Central memory CD8-positive, alpha-beta T cell (primary cell): Measurements from ENCODE around the gene CYTH4.

Source experiments
- ATAC-seq: fragments of 150-1000 bp; cut with Tn5 transposase; replicated peaks from 2 replicates; pipeline ENCODE4 v1.10.0; 2022; ENCODE audit warnings: mild to moderate bottlenecking, moderate FRiP score, moderate number of reproducible peaks; ENCODE audit not compliant: poor library complexity, severe bottlenecking; ENCODE audit errors: extremely low read depth
- DNase-seq, 2 donors: peaks; one replicate each; pipeline ENCODE4 v3.0.0; 2021; ENCODE audit warnings: low spot score in 2 of 2
- H3K27ac Mint-ChIP-seq: one replicate; pipeline ENCODE4 v1.8.0; 2022; ENCODE audit warnings: low read depth, mild to moderate bottlenecking, moderate library complexity, mixed read lengths
- H3K27me3 Mint-ChIP-seq: one replicate; pipeline ENCODE4 v1.8.0; 2022; ENCODE audit warnings: mixed read lengths
- H3K36me3 Mint-ChIP-seq: one replicate; pipeline ENCODE4 v1.8.0; 2022; ENCODE audit warnings: mild to moderate bottlenecking, moderate library complexity, mixed read lengths; ENCODE audit not compliant: insufficient read depth
- H3K4me1 Mint-ChIP-seq: one replicate; pipeline ENCODE4 v1.8.0; 2022; ENCODE audit warnings: mixed read lengths
- H3K4me3 Mint-ChIP-seq: one replicate; pipeline ENCODE4 v1.8.0; 2022; ENCODE audit warnings: mild to moderate bottlenecking, moderate library complexity, mixed read lengths
- H3K9me3 Mint-ChIP-seq: one replicate; pipeline ENCODE4 v1.8.0; 2022; ENCODE audit warnings: mixed read lengths

Gene CYTH4

GRCh38 chr22:37255558-37256006 lies 26.7 kb upstream of the CYTH4 start:
- peaks cover 10% of the 10 kb centered on the region for H3K27me3 Mint-ChIP-seq
- DNase-seq: no peak
- peaks cover under 1% of the 10 kb centered on the region for H3K4me1 Mint-ChIP-seq
- ATAC-seq: no peak
- no peaks in the 10 kb centered on the region for H3K36me3 Mint-ChIP-seq
- H3K27ac Mint-ChIP-seq: peak overlapping the region; percentile 65
- no peak overlapping the region for H3K4me3 Mint-ChIP-seq
- H3K9me3 Mint-ChIP-seq: no peaks in the 10 kb centered on the region

GRCh38 chr22:37256075-37256726 lies 26.1 kb upstream of the CYTH4 start:
- Mint-ChIP-seq H3K4me3 (no peak overlapping the region), H3K36me3 (no peaks in the 10 kb centered on the region), H3K27ac (no peak overlapping the region), H3K27me3 (peaks cover 10% of the 10 kb centered on the region), H3K4me1 (peaks cover 6% of the 10 kb centered on the region), H3K9me3 (no peaks in the 10 kb centered on the region)
- ATAC-seq: no peak
- no peak for DNase-seq

- H3K9me3 Mint-ChIP-seq: no peaks in the 10 kb centered on the region
- H3K4me3 Mint-ChIP-seq: no peak overlapping the region
- H3K27ac Mint-ChIP-seq: no peak overlapping the region
Measured at GRCh38 chr22:37258005-37258752, 24.1 kb upstream of the CYTH4 start.

GRCh38 chr22:37258753-37259401 lies 23.4 kb upstream of the CYTH4 start:
- H3K36me3 Mint-ChIP-seq: no peaks in the 10 kb centered on the region
- DNase-seq: no peak
- peaks cover 19% of the 10 kb centered on the region for H3K27me3 Mint-ChIP-seq
- H3K9me3 Mint-ChIP-seq: no peaks in the 10 kb centered on the region
- peaks cover 6% of the 10 kb centered on the region for H3K4me1 Mint-ChIP-seq
- ATAC-seq: no peak
- H3K27ac Mint-ChIP-seq: no peak overlapping the region
- no peak overlapping the region for H3K4me3 Mint-ChIP-seq

More at GRCh38 chr22:37258005-37258752, 24.1 kb upstream of the CYTH4 start:
- Mint-ChIP-seq H3K4me1 (peaks cover 6% of the 10 kb centered on the region), H3K36me3 (no peaks in the 10 kb centered on the region), H3K27me3 (peaks cover 19% of the 10 kb centered on the region)
- ATAC-seq: no peak
- no peak for DNase-seq

- Mint-ChIP-seq H3K4me1 (peaks cover 6% of the 10 kb centered on the region), H3K9me3 (no peaks in the 10 kb centered on the region), H3K27me3 (peaks cover 19% of the 10 kb centered on the region), H3K4me3 (peak overlapping the region; percentile 18), H3K36me3 (no peaks in the 10 kb centered on the region), H3K27ac (no peak overlapping the region)
- no peak for ATAC-seq
- no peak for DNase-seq
Measured at GRCh38 chr22:37259540-37260029, 22.7 kb upstream of the CYTH4 start.

GRCh38 chr22:37260155-37260795 lies 22.0 kb upstream of the CYTH4 start:
- Mint-ChIP-seq H3K27me3 (peaks cover 15% of the 10 kb centered on the region), H3K9me3 (no peaks in the 10 kb centered on the region), H3K36me3 (no peaks in the 10 kb centered on the region), H3K27ac (peak overlapping the region; percentile 1), H3K4me3 (no peak overlapping the region), H3K4me1 (peaks cover 6% of the 10 kb centered on the region)
- ATAC-seq: no peak
- DNase-seq: no peak

- H3K9me3 Mint-ChIP-seq: no peaks in the 10 kb centered on the region
- H3K36me3 Mint-ChIP-seq: no peaks in the 10 kb centered on the region
- H3K4me3 Mint-ChIP-seq: no peak overlapping the region
- H3K4me1 Mint-ChIP-seq: peaks cover 6% of the 10 kb centered on the region
- H3K27ac Mint-ChIP-seq: peak overlapping the region; percentile 1
- peak in 1 of 2 donors; percentile 53 for DNase-seq
- peaks cover 9% of the 10 kb centered on the region for H3K27me3 Mint-ChIP-seq
- ATAC-seq: peak; percentile 46
Measured at GRCh38 chr22:37260901-37261336, 21.4 kb upstream of the CYTH4 start.

- Mint-ChIP-seq H3K4me1 (peaks cover 15% of the 10 kb centered on the region), H3K36me3 (peaks cover 6% of the 10 kb centered on the region), H3K27ac (no peak overlapping the region), H3K4me3 (no peak overlapping the region), H3K27me3 (peaks cover 9% of the 10 kb centered on the region), H3K9me3 (no peaks in the 10 kb centered on the region)
- DNase-seq: no peak
- no peak for ATAC-seq
Measured at GRCh38 chr22:37262346-37262745, 20.0 kb upstream of the CYTH4 start.

- DNase-seq: no peak
- no peak overlapping the region for H3K27ac Mint-ChIP-seq
- no peak overlapping the region for H3K4me3 Mint-ChIP-seq
- peaks cover 9% of the 10 kb centered on the region for H3K27me3 Mint-ChIP-seq
- no peak for ATAC-seq
- peaks cover 6% of the 10 kb centered on the region for H3K36me3 Mint-ChIP-seq
- H3K4me1 Mint-ChIP-seq: peaks cover 23% of the 10 kb centered on the region
- H3K9me3 Mint-ChIP-seq: no peaks in the 10 kb centered on the region
Measured at GRCh38 chr22:37263966-37264887, 18.1 kb upstream of the CYTH4 start.

GRCh38 chr22:37266581-37267134 lies 15.7 kb upstream of the CYTH4 start:
- DNase-seq (no peak), ATAC-seq (no peak)
- Mint-ChIP-seq H3K36me3 (peaks cover 6% of the 10 kb centered on the region), H3K27me3 (peaks cover 9% of the 10 kb centered on the region), H3K27ac (peak overlapping the region; percentile 95), H3K4me1 (peaks cover 27% of the 10 kb centered on the region), H3K4me3 (peak overlapping the region; percentile 87), H3K9me3 (no peaks in the 10 kb centered on the region)

- Mint-ChIP-seq H3K27ac (peak overlapping the region; percentile 95), H3K36me3 (peaks cover 6% of the 10 kb centered on the region), H3K4me1 (peaks cover 27% of the 10 kb centered on the region), H3K27me3 (peaks cover 6% of the 10 kb centered on the region), H3K9me3 (no peaks in the 10 kb centered on the region), H3K4me3 (peak overlapping the region; percentile 87)
- DNase-seq (peak; percentile 59 to 71), ATAC-seq (peak; percentile 71)
Measured at GRCh38 chr22:37267135-37267587, 15.1 kb upstream of the CYTH4 start.
